Esophagus muscularis mucosa (tissue), 4 donors: ENCODE data around the gene ADAMTS10. TPM values are rescaled to one million over a fixed set of nuclear protein-coding genes. Genes with fewer than 3 reads are reported as not detected.

Experiments used
- DNase-seq: peaks from one replicate; pipeline ENCODE4 v3.0.0-alpha.2; 2017; ENCODE audit errors: extremely low spot score
- H3K27ac ChIP-seq, 4 donors: fragments of 200-600 bp; sonication (generic); replicated peaks in 1 of 4; 1 replicate in 3 of 4; 2 replicates in 1 of 4; pipeline ENCODE4 v1.5.1; 2016 to 2019; ENCODE audit warnings: mild to moderate bottlenecking in 1 of 4
- H3K27me3 ChIP-seq, 4 donors: fragments of 200-600 bp; sonication (generic); one replicate each; pipeline versions ENCODE4 v1.5.1 to v1.6.0; 2016 to 2019
- H3K36me3 ChIP-seq, 4 donors: fragments of 200-600 bp; sonication (generic); one replicate each; pipeline ENCODE4 v1.5.1; 2016 to 2019
- H3K4me1 ChIP-seq, 4 donors: fragments of 200-600 bp; sonication (generic); one replicate each; pipeline ENCODE4 v1.5.1; 2016 to 2019
- H3K4me3 ChIP-seq, 4 donors: fragments of 200-600 bp; sonication (generic); 1 replicate in 2 of 4; 2 replicates in 2 of 4; pipeline ENCODE4 v1.5.1; 2016 to 2019; ENCODE audit warnings: mild to moderate bottlenecking in 4 of 4, moderate library complexity in 1 of 4
- H3K9me3 ChIP-seq, 4 donors: fragments of 200-600 bp; sonication (generic); 1 replicate in 3 of 4; 2 replicates in 1 of 4; pipeline ENCODE4 v1.5.1; 2016 to 2019
- CTCF ChIP-seq, 3 experiments: fragments of 200-600 bp in 2 of 3; fragments of 450-650 bp in 1 of 3; sonication (generic) in 2 of 3; IDR thresholded peaks; one replicate each; pipeline ENCODE4 v1.5.1; 2017 to 2019; ENCODE audit warnings: antibody characterized with exemption in 3 of 3, mild to moderate bottlenecking in 2 of 3, moderate library complexity in 1 of 3
- EP300 ChIP-seq: sonication (generic); formaldehyde crosslinking; IDR thresholded peaks from one replicate; pipeline ENCODE4 v1.6.1; 2017; ENCODE audit warnings: antibody characterized with exemption
- POLR2A ChIP-seq: fragments of 450-650 bp; IDR thresholded peaks from one replicate; pipeline ENCODE4 v1.6.1; 2017; ENCODE audit warnings: antibody characterized with exemption, moderate library complexity, mild to moderate bottlenecking, low read depth
- POLR2AphosphoS5 ChIP-seq, 2 donors: sonication (generic); formaldehyde crosslinking; IDR thresholded peaks; one replicate each; pipeline ENCODE4 v1.6.1; 2017; ENCODE audit warnings: antibody characterized with exemption in 2 of 2
- WGBS: methylation state at CpG from one replicate; pipeline ENCODE4 v1.1.5; 2018; 5-methylcytosine and 5-hydroxymethylcytosine counted together
- intact Hi-C: fragments of 100-400 bp; cut with DNase I; formaldehyde crosslinking; loops from one replicate; pipeline ENCODE4 v1.15.1; 2023
- total RNA-seq, 4 donors: library from RNA; depleted of rRNA; stranded (reverse); fragments of >200 nt; gene quantifications; one replicate each; pipeline versions ENCODE4 v1.1.0 to v1.2.1, GENCODE V29; 2016

Gene ADAMTS10
- 10 to 100 TPM; 13.1 to 25.7 (median 20.3) TPM for total RNA-seq

GRCh38 chr19:8610041-8610935, at the start of gene ADAMTS10:
Gene ADAMTS10 (minus strand): TSS chr19:8610715. CDS start chr19:8605710, 5,005 bp downstream.
- no peak for DNase-seq
- intact Hi-C loops = no loop called here

DNA sequence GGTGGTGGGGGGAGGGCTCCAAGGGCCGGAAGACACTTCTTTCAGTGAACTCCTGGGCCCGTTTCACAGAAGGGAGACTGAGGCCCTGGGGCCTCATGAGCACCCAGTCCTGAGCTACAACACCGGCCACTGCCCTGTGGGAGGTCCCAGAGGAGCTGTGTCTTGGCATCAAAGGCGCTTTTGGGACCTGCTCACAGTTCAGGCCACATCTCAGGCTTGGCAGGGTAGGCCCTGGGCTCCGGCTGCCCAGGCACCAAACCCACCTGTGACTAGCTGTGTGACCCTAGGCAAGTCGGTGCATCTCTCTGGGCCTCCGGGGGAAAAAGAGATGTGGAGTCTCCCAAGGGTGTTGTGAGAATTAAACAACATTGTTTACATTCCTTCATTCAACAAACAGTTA, 49.4 kb upstream of the ADAMTS10 start:
- TF ChIP-seq CTCF (IDR thresholded peaks at IDR 0.05) (no peak), POLR2AphosphoS5 (IDR thresholded peaks at IDR 0.05) (no peak), POLR2A (no peak), EP300 (no peak)
- no peak for DNase-seq
- intact Hi-C loops = no loop called here
- 65% methylated on average over 5 of the region's 7 CpGs for WGBS
- no peaks in the 10 kb centered on the region for H3K36me3 ChIP-seq
- peaks cover 0 to 79% (median 0%) of the 10 kb centered on the region in 4 donors for H3K27me3 ChIP-seq
- no peaks in the 10 kb centered on the region for H3K9me3 ChIP-seq
- no peak overlapping the region for H3K27ac ChIP-seq
- H3K4me3 ChIP-seq = no peak overlapping the region
- peaks cover 0 to under 1% (median under 1%) of the 10 kb centered on the region in 4 donors for H3K4me1 ChIP-seq

More at GRCh38 chr19:8610041-8610935, at the start of gene ADAMTS10:
- Histone ChIP-seq H3K27ac (peak within 1 kb of the TSS; percentile 77 to 84 (median 81)), H3K9me3 (no peaks in the 10 kb centered on the region), H3K4me3 (peak within 1 kb of the TSS; percentile 65 to 85 (median 69)), H3K4me1 (peaks cover 14 to 51% (median 43%) of the 10 kb centered on the region in 4 donors), H3K36me3 (peaks cover 0 to 4% (median 3%) of the 10 kb centered on the region in 4 donors), H3K27me3 (no peaks in the 10 kb centered on the region)
- WGBS = 0% methylated on average over 18 of the region's 74 CpGs
- TF ChIP-seq POLR2A (no peak), CTCF (IDR thresholded peaks at IDR 0.05) (no peak), POLR2AphosphoS5 (IDR thresholded peaks at IDR 0.05) (no peak), EP300 (no peak)

DNA sequence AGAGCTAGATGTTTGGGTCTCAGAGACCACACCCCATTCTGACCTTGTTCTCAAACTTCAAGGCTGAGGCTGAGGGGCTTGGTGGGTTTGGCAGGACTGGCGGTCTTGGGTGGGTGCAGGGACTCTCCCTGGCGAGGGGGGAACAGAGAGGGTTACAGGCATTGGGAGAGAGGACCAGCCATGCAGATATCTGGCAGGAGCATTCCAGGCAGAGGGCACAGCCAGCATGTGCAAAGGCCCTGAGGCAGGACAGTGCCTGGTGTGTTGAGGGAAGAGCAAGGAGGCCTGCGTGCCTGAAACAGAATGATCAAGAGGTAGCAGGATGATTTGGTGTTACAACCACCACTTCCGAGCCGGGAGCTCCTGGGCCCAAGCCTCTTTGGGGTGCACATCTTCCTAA, 47.4 kb upstream of the ADAMTS10 start:
- TF ChIP-seq POLR2AphosphoS5 (IDR thresholded peaks at IDR 0.05) = no peak
- no peak for TF ChIP-seq CTCF (IDR thresholded peaks at IDR 0.05)
- no peak for TF ChIP-seq POLR2A
- no peak for TF ChIP-seq EP300
- no peak overlapping the region for H3K4me3 ChIP-seq
- intact Hi-C loops = no loop called here
- H3K9me3 ChIP-seq = no peaks in the 10 kb centered on the region
- DNase-seq = no peak
- H3K27ac ChIP-seq = no peak overlapping the region
- WGBS = 100% methylated on average over 3 of the region's 5 CpGs
- H3K4me1 ChIP-seq = peaks cover 5 to 8% (median 7%) of the 10 kb centered on the region in 4 donors
- H3K27me3 ChIP-seq = peaks cover 0 to 72% (median 0%) of the 10 kb centered on the region in 4 donors
- H3K36me3 ChIP-seq = no peaks in the 10 kb centered on the region

- no peak for TF ChIP-seq CTCF (IDR thresholded peaks at IDR 0.05)
- no peak for TF ChIP-seq EP300
- no peak for TF ChIP-seq POLR2AphosphoS5 (IDR thresholded peaks at IDR 0.05)
- TF ChIP-seq POLR2A = no peak
- 69% methylated on average over 5 of the region's 12 CpGs for WGBS
- Histone ChIP-seq H3K4me1 (peaks cover 5 to 8% (median 7%) of the 10 kb centered on the region in 4 donors), H3K9me3 (no peaks in the 10 kb centered on the region), H3K27ac (no peak overlapping the region), H3K36me3 (no peaks in the 10 kb centered on the region), H3K27me3 (peaks cover 0 to 54% (median 0%) of the 10 kb centered on the region in 4 donors), H3K4me3 (no peak overlapping the region)
- no peak for DNase-seq
- intact Hi-C loops = loop anchor here (2.0 kb wide), 1 partner anchor 421 kb away; no protein-coding TSS in a partner anchor
Observed at GRCh38 chr19:8655340-8655709, 44.8 kb upstream of the ADAMTS10 start.
